Measurements from ENCODE around the gene SNTB2. TPM values are rescaled to one million over a fixed set of nuclear protein-coding genes. Genes with fewer than 3 reads are reported as not detected.
A peak's percentile ranks its signal among the peaks of the same experiment; 100 is the strongest.

SNTB2 gene
- total and polyA plus RNA-seq, 2 of the 13 experiments (the other 11 are each of a cell fraction or from before 2014, with no cell fraction given) = 11.5 to 19.2 TPM

DNA sequence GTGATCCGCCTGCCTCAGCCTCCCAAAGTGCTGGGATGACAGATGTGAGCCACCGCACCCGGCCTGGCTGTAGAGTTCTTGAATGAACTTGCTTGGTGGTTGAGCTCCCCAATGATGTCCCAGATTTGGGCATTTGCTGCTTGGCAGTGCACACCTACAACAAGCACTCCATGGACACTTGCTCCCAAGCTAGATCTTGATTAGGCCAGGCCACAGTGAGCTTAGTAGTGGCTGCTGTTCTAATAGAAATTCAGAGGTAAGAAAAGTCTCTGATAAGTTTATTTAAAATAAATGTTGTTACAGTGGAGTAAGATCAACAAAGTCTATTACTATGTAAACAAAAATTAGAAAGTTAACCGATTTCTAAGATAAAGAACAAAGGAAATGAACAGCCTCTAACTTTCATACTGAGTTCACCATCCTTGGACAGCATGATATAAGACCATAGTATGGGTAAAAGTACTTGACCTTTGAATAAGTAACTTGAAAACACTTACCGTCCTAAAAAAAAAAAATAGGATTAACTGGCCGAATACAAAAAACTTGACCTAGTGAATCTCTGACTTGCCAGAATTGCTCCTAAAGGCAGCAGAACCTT lies 163.7 kb downstream of the SNTB2 start (continued):
- no peak for TF ChIP-seq ZNF546 (CRISPR knock-in tag; conservative IDR thresholded peaks at IDR 0.05)
- no peak for TF ChIP-seq ZNF20 (CRISPR knock-in tag; IDR thresholded peaks at IDR 0.05)
- TF ChIP-seq ZSCAN22 (CRISPR knock-in tag; IDR thresholded peaks at IDR 0.05) = no peak
- 0 out of 2 replicates have a peak, but pooled peaks have one; percentile 6 for TF ChIP-seq SNAI1 (CRISPR knock-in tag; IDR thresholded peaks at IDR 0.05; ENCODE audit: borderline replicate concordance)
- no peak for TF ChIP-seq NR2C2 (CRISPR knock-in tag; IDR thresholded peaks at IDR 0.05; ENCODE audit: borderline replicate concordance)
- TF ChIP-seq, protein P1, sequence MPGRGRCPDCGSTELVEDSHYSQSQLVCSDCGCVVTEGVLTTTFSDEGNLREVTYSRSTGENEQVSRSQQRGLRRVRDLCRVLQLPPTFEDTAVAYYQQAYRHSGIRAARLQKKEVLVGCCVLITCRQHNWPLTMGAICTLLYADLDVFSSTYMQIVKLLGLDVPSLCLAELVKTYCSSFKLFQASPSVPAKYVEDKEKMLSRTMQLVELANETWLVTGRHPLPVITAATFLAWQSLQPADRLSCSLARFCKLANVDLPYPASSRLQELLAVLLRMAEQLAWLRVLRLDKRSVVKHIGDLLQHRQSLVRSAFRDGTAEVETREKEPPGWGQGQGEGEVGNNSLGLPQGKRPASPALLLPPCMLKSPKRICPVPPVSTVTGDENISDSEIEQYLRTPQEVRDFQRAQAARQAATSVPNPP (CRISPR knock-in tag; IDR thresholded peaks at IDR 0.05) = no peak
- TF ChIP-seq LCORL (IDR thresholded peaks at IDR 0.05) = no peak
- no peak for TF ChIP-seq LCORL (CRISPR knock-in tag; IDR thresholded peaks at IDR 0.05)
- TF ChIP-seq JUND (CRISPR knock-in tag; IDR thresholded peaks at IDR 0.05) = no peak
- TF ChIP-seq, protein P2, sequence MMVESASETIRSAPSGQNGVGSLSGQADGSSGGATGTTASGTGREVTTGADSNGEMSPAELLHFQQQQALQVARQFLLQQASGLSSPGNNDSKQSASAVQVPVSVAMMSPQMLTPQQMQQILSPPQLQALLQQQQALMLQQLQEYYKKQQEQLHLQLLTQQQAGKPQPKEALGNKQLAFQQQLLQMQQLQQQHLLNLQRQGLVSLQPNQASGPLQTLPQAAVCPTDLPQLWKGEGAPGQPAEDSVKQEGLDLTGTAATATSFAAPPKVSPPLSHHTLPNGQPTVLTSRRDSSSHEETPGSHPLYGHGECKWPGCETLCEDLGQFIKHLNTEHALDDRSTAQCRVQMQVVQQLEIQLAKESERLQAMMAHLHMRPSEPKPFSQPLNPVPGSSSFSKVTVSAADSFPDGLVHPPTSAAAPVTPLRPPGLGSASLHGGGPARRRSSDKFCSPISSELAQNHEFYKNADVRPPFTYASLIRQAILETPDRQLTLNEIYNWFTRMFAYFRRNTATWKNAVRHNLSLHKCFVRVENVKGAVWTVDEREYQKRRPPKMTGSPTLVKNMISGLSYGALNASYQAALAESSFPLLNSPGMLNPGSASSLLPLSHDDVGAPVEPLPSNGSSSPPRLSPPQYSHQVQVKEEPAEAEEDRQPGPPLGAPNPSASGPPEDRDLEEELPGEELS (CRISPR knock-in tag; IDR thresholded peaks at IDR 0.05) = peak; percentile 37
- TF ChIP-seq CBX1 (IDR thresholded peaks at IDR 0.05; ENCODE audit: low read depth) = no peak
- no peak for TF ChIP-seq RXRA (CRISPR knock-in tag; IDR thresholded peaks at IDR 0.05)
- TF ChIP-seq HIVEP1 (CRISPR knock-in tag; IDR thresholded peaks at IDR 0.05) = no peak
- TF ChIP-seq SOX13 (IDR thresholded peaks at IDR 0.05) = no peak
- peak in 1 of 2 experiments; percentile 63; a peak in 2 of 4 replicates for TF ChIP-seq SOX13 (CRISPR knock-in tag; conservative IDR thresholded peaks at IDR 0.05 in 1 of 2, IDR thresholded peaks at IDR 0.05 in 1 of 2)
- TF ChIP-seq BCL6 (CRISPR knock-in tag; IDR thresholded peaks at IDR 0.05) = peak; percentile 88
- TF ChIP-seq ISL2 (CRISPR knock-in tag; IDR thresholded peaks at IDR 0.05) = peak; percentile 62; the same call in 1 of the 2 replicates
- peak; percentile 46; the same call in 1 of the 2 replicates for TF ChIP-seq FOXJ3 (CRISPR knock-in tag; IDR thresholded peaks at IDR 0.05; ENCODE audit: borderline replicate concordance)
- TF ChIP-seq SRSF9 (IDR thresholded peaks at IDR 0.05; ENCODE audit: borderline replicate concordance, insufficient read depth, low read depth, low read length, poor library complexity, severe bottlenecking) = no peak
- TF ChIP-seq ZNF160 (CRISPR knock-in tag; IDR thresholded peaks at IDR 0.05) = no peak
